ENCODE results near the gene MATN1. TPM values are rescaled to one million over a fixed set of nuclear protein-coding genes. Genes with fewer than 3 reads are reported as not detected.

Gene MATN1
- polyA plus RNA-seq, 3 donors = 0.11 to 0.21 (median 0.17) TPM

- no peak for DNase-seq (ENCODE audit: low read depth in 3 of 3, low spot score in 2 of 3)
Measured at GRCh38 chr1:30746212-30747032, 23.0 kb upstream of the MATN1 start.

GRCh38 chr1:30745834-30746208 is 22.4 kb upstream of the MATN1 start:
- no peak for DNase-seq (ENCODE audit: low read depth in 3 of 3, low spot score in 2 of 3)

GRCh38 chr1:30745156-30745833 is 21.9 kb upstream of the MATN1 start:
- DNase-seq (ENCODE audit: low read depth in 3 of 3, low spot score in 2 of 3) = no peak

- DNase-seq (ENCODE audit: low read depth in 3 of 3, low spot score in 2 of 3) = no peak
Measured at GRCh38 chr1:30744060-30744756, 20.8 kb upstream of the MATN1 start.

GRCh38 chr1:30743584-30744059 is 20.2 kb upstream of the MATN1 start:
- DNase-seq (ENCODE audit: low read depth in 3 of 3, low spot score in 2 of 3) = no peak

- DNase-seq (ENCODE audit: low read depth in 3 of 3, low spot score in 2 of 3) = no peak
Measured at GRCh38 chr1:30742963-30743559, 19.7 kb upstream of the MATN1 start.

GRCh38 chr1:30742300-30742962 is 19.0 kb upstream of the MATN1 start:
- DNase-seq (ENCODE audit: low read depth in 3 of 3, low spot score in 2 of 3) = no peak

GRCh38 chr1:30741239-30741894 is 18.0 kb upstream of the MATN1 start:
- DNase-seq (ENCODE audit: low read depth in 3 of 3, low spot score in 2 of 3) = no peak

- DNase-seq (ENCODE audit: low read depth in 3 of 3, low spot score in 2 of 3) = no peak
Measured at GRCh38 chr1:30740251-30741238, 17.2 kb upstream of the MATN1 start.

- no peak for DNase-seq (ENCODE audit: low read depth in 3 of 3, low spot score in 2 of 3)
Measured at GRCh38 chr1:30739601-30740000, 16.2 kb upstream of the MATN1 start.

- no peak for DNase-seq (ENCODE audit: low read depth in 3 of 3, low spot score in 2 of 3)
Measured at GRCh38 chr1:30738715-30739559, 15.6 kb upstream of the MATN1 start.

GRCh38 chr1:30738040-30738714 is 14.8 kb upstream of the MATN1 start:
- no peak for DNase-seq (ENCODE audit: low read depth in 3 of 3, low spot score in 2 of 3)

- no peak for DNase-seq (ENCODE audit: low read depth in 3 of 3, low spot score in 2 of 3)
Measured at GRCh38 chr1:30737357-30738039, 14.1 kb upstream of the MATN1 start.

- no peak for DNase-seq (ENCODE audit: low read depth in 3 of 3, low spot score in 2 of 3)
Measured at GRCh38 chr1:30735668-30736498, 12.5 kb upstream of the MATN1 start.

- no peak for DNase-seq (ENCODE audit: low read depth in 3 of 3, low spot score in 2 of 3)
Measured at GRCh38 chr1:30735124-30735523, 11.7 kb upstream of the MATN1 start.

GRCh38 chr1:30734580-30734979 is 11.2 kb upstream of the MATN1 start:
- DNase-seq (ENCODE audit: low read depth in 3 of 3, low spot score in 2 of 3) = no peak
